Suprapubic skin (tissue), 3 donors: Measurements from ENCODE around the gene ZNF17.

Experiments used
- POLR2A ChIP-seq, 2 donors: fragments of 450-650 bp; IDR thresholded peaks; one replicate each; pipeline ENCODE4 v1.6.1; 2017; ENCODE audit warnings: antibody characterized with exemption in 2 of 2, mild to moderate bottlenecking in 2 of 2, moderate library complexity in 2 of 2
- TF ChIP-seq, protein P1 (sequence below), 2 donors: fragments of 200-600 bp in 1 of 2; fragments of 450-650 bp in 1 of 2; sonication (generic) in 1 of 2; IDR thresholded peaks; one replicate each; pipeline ENCODE4 v1.5.1; 2016 to 2019; ENCODE audit warnings: antibody characterized with exemption in 2 of 2, mild to moderate bottlenecking in 1 of 2, moderate library complexity in 1 of 2

DNA sequence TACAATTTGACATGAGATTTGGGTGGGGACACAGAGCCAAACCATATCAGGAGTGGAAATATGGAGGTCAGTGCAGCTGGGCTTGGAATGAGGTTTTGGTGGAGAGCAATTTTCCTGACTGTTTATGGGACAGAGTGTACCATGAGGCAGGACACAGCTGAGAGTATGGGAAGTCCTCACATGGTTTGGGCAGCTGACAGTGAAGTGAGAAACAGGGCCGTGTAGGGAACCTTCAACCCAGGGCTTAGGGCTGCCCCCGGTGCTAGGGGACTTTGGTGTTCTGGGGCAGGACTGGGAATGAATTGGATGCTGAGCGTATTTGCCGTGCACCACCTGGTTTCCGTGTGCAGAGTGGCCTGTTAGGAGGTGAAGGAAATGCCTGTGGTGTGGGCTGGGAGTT, 15.3 kb upstream of the ZNF17 start:
- TF ChIP-seq, protein P1, sequence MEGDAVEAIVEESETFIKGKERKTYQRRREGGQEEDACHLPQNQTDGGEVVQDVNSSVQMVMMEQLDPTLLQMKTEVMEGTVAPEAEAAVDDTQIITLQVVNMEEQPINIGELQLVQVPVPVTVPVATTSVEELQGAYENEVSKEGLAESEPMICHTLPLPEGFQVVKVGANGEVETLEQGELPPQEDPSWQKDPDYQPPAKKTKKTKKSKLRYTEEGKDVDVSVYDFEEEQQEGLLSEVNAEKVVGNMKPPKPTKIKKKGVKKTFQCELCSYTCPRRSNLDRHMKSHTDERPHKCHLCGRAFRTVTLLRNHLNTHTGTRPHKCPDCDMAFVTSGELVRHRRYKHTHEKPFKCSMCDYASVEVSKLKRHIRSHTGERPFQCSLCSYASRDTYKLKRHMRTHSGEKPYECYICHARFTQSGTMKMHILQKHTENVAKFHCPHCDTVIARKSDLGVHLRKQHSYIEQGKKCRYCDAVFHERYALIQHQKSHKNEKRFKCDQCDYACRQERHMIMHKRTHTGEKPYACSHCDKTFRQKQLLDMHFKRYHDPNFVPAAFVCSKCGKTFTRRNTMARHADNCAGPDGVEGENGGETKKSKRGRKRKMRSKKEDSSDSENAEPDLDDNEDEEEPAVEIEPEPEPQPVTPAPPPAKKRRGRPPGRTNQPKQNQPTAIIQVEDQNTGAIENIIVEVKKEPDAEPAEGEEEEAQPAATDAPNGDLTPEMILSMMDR (IDR thresholded peaks at IDR 0.05) = no peak
- TF ChIP-seq POLR2A (IDR thresholded peaks at IDR 0.05) = no peak
